Renal pelvis (tissue), 12 donors: Measurements from ENCODE around the gene TMEM223. TPM values are rescaled to one million over a fixed set of nuclear protein-coding genes. Genes with fewer than 3 reads are reported as not detected.
"Not testable (repeated sequence)": the region's sequence is repeated elsewhere in the genome, so short reads cannot be mapped to it uniquely, and the experiment has no call there.

Source experiments
- DNase-seq: peaks from one replicate; pipeline ENCODE4 v3.0.0-alpha.2; 2013
- long read RNA-seq, 16 experiments: transcript quantifications; one replicate each; lab custom pipeline, GENCODE V29; 2026
- polyA plus RNA-seq, 3 donors: library from polyadenylated mRNA; unstranded; fragments of 120-200 nt; gene quantifications; one replicate each; pipeline ENCODE4 v1.2.1, GENCODE V29; 2013; ENCODE audit not compliant: insufficient read length in 3 of 3

TMEM223 gene
- polyA plus RNA-seq: 10 to 100 TPM; 30.6 to 31.6 (median 31.1) TPM
- long read RNA-seq, donor 1, transcript TMEM223-201 (2 exons, 1,288 nt): major isoform, 24 of 225 reads
- long read RNA-seq, donor 1, partial matches to known transcripts: 67 of 225 reads
- long read RNA-seq, donor 1, other reads (novel, unspliced or antisense): 133 of 225 reads
- long read RNA-seq, donor 2, transcript TMEM223-201 (2 exons, 1,288 nt): major isoform, 21 of 211 reads
- long read RNA-seq, donor 2, partial matches to known transcripts: 75 of 211 reads
- long read RNA-seq, donor 2, other reads (novel, unspliced or antisense): 110 of 211 reads
- long read RNA-seq, donor 3, transcript TMEM223-201 (2 exons, 1,288 nt): major isoform, 22 of 25 reads
- long read RNA-seq, donor 3, partial matches to known transcripts: 0 of 25 reads
- long read RNA-seq, donor 3, other reads (novel, unspliced or antisense): 0 of 25 reads
- long read RNA-seq, donor 4, transcript TMEM223-201 (2 exons, 1,288 nt): major isoform, 24 of 196 reads
- long read RNA-seq, donor 4, partial matches to known transcripts: 45 of 196 reads
- long read RNA-seq, donor 4, other reads (novel, unspliced or antisense): 125 of 196 reads
- long read RNA-seq, donor 5, transcript TMEM223-201 (2 exons, 1,288 nt): major isoform, 10 of 10 reads
- long read RNA-seq, donor 5, partial matches to known transcripts: 0 of 10 reads
- long read RNA-seq, donor 5, other reads (novel, unspliced or antisense): 0 of 10 reads
- long read RNA-seq, donor 6, transcript TMEM223-201 (2 exons, 1,288 nt): major isoform, 19 of 388 reads
- long read RNA-seq, donor 6, partial matches to known transcripts: 356 of 388 reads
- long read RNA-seq, donor 6, other reads (novel, unspliced or antisense): 10 of 388 reads
- long read RNA-seq, donor 7, transcript TMEM223-201 (2 exons, 1,288 nt): major isoform, 30 of 31 reads
- long read RNA-seq, donor 7, partial matches to known transcripts: 0 of 31 reads
- long read RNA-seq, donor 7, other reads (novel, unspliced or antisense): 0 of 31 reads
- long read RNA-seq, donor 8, transcript TMEM223-201 (2 exons, 1,288 nt): major isoform, 7 of 8 reads
- long read RNA-seq, donor 8, partial matches to known transcripts: 0 of 8 reads
- long read RNA-seq, donor 8, other reads (novel, unspliced or antisense): 0 of 8 reads
- long read RNA-seq, donor 9, transcript TMEM223-201 (2 exons, 1,288 nt): major isoform, 44 of 46 reads
- long read RNA-seq, donor 9, partial matches to known transcripts: 0 of 46 reads
- long read RNA-seq, donor 9, other reads (novel, unspliced or antisense): 0 of 46 reads
- long read RNA-seq, donor 10, transcript TMEM223-201 (2 exons, 1,288 nt): major isoform, 17 of 22 reads
- long read RNA-seq, donor 10, partial matches to known transcripts: 0 of 22 reads
- long read RNA-seq, donor 10, other reads (novel, unspliced or antisense): 0 of 22 reads
- long read RNA-seq, donor 11, transcript TMEM223-201 (2 exons, 1,288 nt): major isoform, 19 of 90 reads
- long read RNA-seq, donor 11, partial matches to known transcripts: 26 of 90 reads
- long read RNA-seq, donor 11, other reads (novel, unspliced or antisense): 45 of 90 reads
- long read RNA-seq, donor 12, transcript TMEM223-201 (2 exons, 1,288 nt): major isoform, 48 of 50 reads
- long read RNA-seq, donor 12, partial matches to known transcripts: 0 of 50 reads
- long read RNA-seq, donor 12, other reads (novel, unspliced or antisense): 0 of 50 reads
- long read RNA-seq, donor 13, transcript TMEM223-201 (2 exons, 1,288 nt): major isoform, 23 of 95 reads
- long read RNA-seq, donor 13, partial matches to known transcripts: 32 of 95 reads
- long read RNA-seq, donor 13, other reads (novel, unspliced or antisense): 40 of 95 reads
- long read RNA-seq, donor 14: 0 reads
- long read RNA-seq, donor 15, transcript TMEM223-201 (2 exons, 1,288 nt): major isoform, 39 of 76 reads
- long read RNA-seq, donor 15, partial matches to known transcripts: 28 of 76 reads
- long read RNA-seq, donor 15, other reads (novel, unspliced or antisense): 9 of 76 reads
- long read RNA-seq, donor 16, transcript TMEM223-201 (2 exons, 1,288 nt): major isoform, 28 of 206 reads
- long read RNA-seq, donor 16, partial matches to known transcripts: 154 of 206 reads
- long read RNA-seq, donor 16, other reads (novel, unspliced or antisense): 20 of 206 reads

GRCh38 chr11:62791501-62792201 lies at the start of gene TMEM223:
Gene TMEM223, minus strand, starts transcription at chr11:62792006. Its CDS starts 12 bp downstream, at chr11:62791994.
- peak; percentile 84 for DNase-seq

- peak; percentile 71 for DNase-seq
Measured at GRCh38 chr11:62840721-62841360, 49.0 kb upstream of the TMEM223 start.

- DNase-seq: peak; percentile 95
Measured at GRCh38 chr11:62839050-62839945, 47.5 kb upstream of the TMEM223 start, which contains the start of gene WDR74. Gene WDR74, minus strand, starts transcription at chr11:62839590. Its CDS starts 20 bp downstream, at chr11:62839570.

- DNase-seq: no peak
Measured at GRCh38 chr11:62835336-62835735, 43.5 kb upstream of the TMEM223 start.

- DNase-seq: no peak
Measured at GRCh38 chr11:62832336-62833234, 40.8 kb upstream of the TMEM223 start, which contains the start of gene TEX54. Gene TEX54, minus strand, starts transcription at chr11:62832841.

GRCh38 chr11:62831520-62832335 lies 39.9 kb upstream of the TMEM223 start, which contains the start of gene STX5:
Gene STX5, minus strand, starts transcription at chr11:62832051. Its CDS starts 808 bp downstream, at chr11:62831243.
- DNase-seq: peak; percentile 99

- DNase-seq: peak; percentile 77
Measured at GRCh38 chr11:62830904-62831519, 39.2 kb upstream of the TMEM223 start.

GRCh38 chr11:62828130-62828529 lies 36.3 kb upstream of the TMEM223 start:
- DNase-seq: not testable (repeated sequence)

GRCh38 chr11:62823677-62824076 lies 31.9 kb upstream of the TMEM223 start:
- DNase-seq: no peak

- no peak for DNase-seq
Measured at GRCh38 chr11:62817129-62817528, 25.3 kb upstream of the TMEM223 start.

GRCh38 chr11:62816557-62816956 lies 24.8 kb upstream of the TMEM223 start:
- no peak for DNase-seq

GRCh38 chr11:62811659-62812058 lies 19.9 kb upstream of the TMEM223 start:
- no peak for DNase-seq

- DNase-seq: no peak
Measured at GRCh38 chr11:62810748-62811147, 18.9 kb upstream of the TMEM223 start.

GRCh38 chr11:62806611-62807121 lies 14.9 kb upstream of the TMEM223 start:
- no peak for DNase-seq
